Heart left ventricle (tissue), 16 donors: ENCODE data around the gene LAMC1. TPM values are rescaled to one million over a fixed set of nuclear protein-coding genes. Genes with fewer than 3 reads are reported as not detected.
A peak's percentile ranks its signal among the peaks of the same experiment; 100 is the strongest.

Source experiments
- ATAC-seq, 4 donors: fragments of 200-7000 bp; cut with Tn5 transposase; one replicate each; pipeline ENCODE4 v1.9.1; 2020 to 2022; ENCODE audit warnings: moderate library complexity in 4 of 4, mild to moderate bottlenecking in 3 of 4, moderate number of reproducible peaks in 1 of 4
- DNase-seq, 5 donors: peaks; one replicate each; pipeline ENCODE4 v3.0.0-alpha.2; 2020
- H3K27ac ChIP-seq, 12 donors: fragments of 200-600 bp; sonication (generic) in 4 of 12; one replicate each; pipeline versions ENCODE4 v1.5.0 to v1.8.0; 2016 to 2022; ENCODE audit warnings: mild to moderate bottlenecking in 2 of 12
- H3K27me3 ChIP-seq, 9 donors: fragments of 200-600 bp; sonication (generic) in 2 of 9; one replicate each; pipeline versions ENCODE4 v1.5.1 to v1.8.0; 2016 to 2022; ENCODE audit warnings: mild to moderate bottlenecking in 3 of 9
- H3K36me3 ChIP-seq, 9 donors: fragments of 200-600 bp; sonication (generic) in 2 of 9; one replicate each; pipeline versions ENCODE4 v1.5.0 to v1.8.0; 2018 to 2022; ENCODE audit warnings: mild to moderate bottlenecking in 2 of 9
- H3K4me1 ChIP-seq, 12 donors: fragments of 200-600 bp; sonication (generic) in 4 of 12; one replicate each; pipeline versions ENCODE4 v1.5.0 to v1.8.0; 2016 to 2022; ENCODE audit warnings: mild to moderate bottlenecking in 3 of 12
- H3K4me3 ChIP-seq, 12 donors: fragments of 200-600 bp; sonication (generic) in 4 of 12; one replicate each; pipeline versions ENCODE4 v1.5.0 to v1.8.0; 2017 to 2022; ENCODE audit warnings: mild to moderate bottlenecking in 9 of 12, moderate library complexity in 4 of 12
- H3K9me3 ChIP-seq, 12 donors: fragments of 200-600 bp; sonication (generic) in 4 of 12; one replicate each; pipeline versions ENCODE4 v1.5.0 to v1.8.0; 2016 to 2022; ENCODE audit warnings: mild to moderate bottlenecking in 1 of 12
- CTCF ChIP-seq, 12 donors: fragments of 200-600 bp; sonication (generic) in 4 of 12; IDR thresholded peaks; one replicate each; pipeline versions ENCODE4 v1.5.0 to v1.8.0; 2018 to 2022; ENCODE audit warnings: antibody characterized with exemption in 12 of 12, mild to moderate bottlenecking in 5 of 12
- POLR2A ChIP-seq, 2 donors: fragments of 450-650 bp; IDR thresholded peaks; one replicate each; pipeline ENCODE4 v1.6.1; 2017; ENCODE audit warnings: antibody characterized with exemption in 2 of 2, mild to moderate bottlenecking in 2 of 2, moderate library complexity in 2 of 2
- WGBS, 4 donors: extraction: QIAGEN DNeasy Blood & Tissue Kit in 2 of 4; methylation state at CpG; one replicate each; pipeline versions ENCODE4 v1.1.5 to v1.1.7; 2013 to 2018; 5-methylcytosine and 5-hydroxymethylcytosine counted together
- intact Hi-C, 10 donors: fragments of 100-400 bp; cut with DNase I; formaldehyde crosslinking; loops; one replicate each; pipeline versions ENCODE4 v1.11.1 to v1.14.2; 2022
- polyA plus RNA-seq, 2 donors: library from polyadenylated mRNA; stranded (reverse); fragments of 200-250 nt; gene quantifications; one replicate each; pipeline ENCODE4 v1.2.3, GENCODE V29; 2013
- total RNA-seq, 9 donors: library from RNA; depleted of rRNA in 2 of 9; stranded (reverse); fragments of >200 nt in 2 of 9; fragmentation: NEBNext Ultra II Directional in 3 of 9; extraction: Animal tissue kit (Norgen Biotek cat#: 25700) in 3 of 9; gene quantifications; one replicate each; pipeline versions ENCODE4 v1.1.0 to v1.2.4, GENCODE V29; 2016 to 2023
- donor health status: ischemic (EF 13 %, LVEDD 7.1; RV severe dilation, severe dysfunction).
- donor health status: healthy with polysubstance abuse.
- donor health status: DM: no; HTN: yes; CAD: no.
- donor health status: DM: no; HTN: no; CAD: no.
- donor health status: ischemic (EF 25% LVEDD 6.9; RV normal size, moderate dysfunction).
- donor health status: ischemic (EF 25% LVEDD 5.7; RV mildly dilated, moderate dysfunction).
- donor health status: healthy.
- donor health status: DM: yes; HTN: yes; CAD: no.
- donor health status: ischemic (EF 35%, LVEDD 5.7; RV mildly dilated, moderate dysfunction).
- donor health status: nonischemic (EF 11% LVEDD 7.7; RV severe dilation, severe dysfunction).
- donor health status: DM: yes; HTN: yes; CAD: no.
- donor health status: PGD.
- donor health status: ischemic (EF 29% LVEDD 5.4; RV normal size, mild dysfunction).
- donor health status: nonischemic (EF 23%, LVEDD 6.1; RV moderate dilation, normal function).

LAMC1 gene
- total and polyA plus RNA-seq, 11 donors = 22.9 to 226 (median 119) TPM

- Histone ChIP-seq H3K4me1 (peaks cover 11 to 100% (median 91%) of the 10 kb centered on the region in 12 donors), H3K4me3 (peak overlapping the region in 3 of 12 donors; percentile 12 to 22 (median 12)), H3K27ac (peak overlapping the region in 10 of 12 donors; percentile 9 to 57 (median 27)), H3K27me3 (no peaks in the 10 kb centered on the region), H3K9me3 (no peaks in the 10 kb centered on the region), H3K36me3 (no peaks in the 10 kb centered on the region)
- TF ChIP-seq CTCF (IDR thresholded peaks at IDR 0.05) = no peak
- no peak for TF ChIP-seq POLR2A (IDR thresholded peaks at IDR 0.05)
- intact Hi-C loops = loop anchor here in 2 of 10 donors (5.0 to 10.0 kb wide), 2 partner anchors 58 to 1421 kb away; no protein-coding TSS in a partner anchor
- ATAC-seq (peak in 3 of 4 donors; percentile 27 to 37 (median 35)), DNase-seq (no peak)
- 42 to 59% (median 49%) methylated on average over 7 of the region's 7 CpGs for WGBS, 4 donors
Observed at GRCh38 chr1:183043872-183044854, 20.9 kb downstream of the LAMC1 start.

GRCh38 chr1:183044893-183045649 is 21.9 kb downstream of the LAMC1 start:
- Histone ChIP-seq H3K27me3 (no peaks in the 10 kb centered on the region), H3K4me1 (peaks cover 11 to 100% (median 84%) of the 10 kb centered on the region in 12 donors), H3K9me3 (no peaks in the 10 kb centered on the region), H3K36me3 (no peaks in the 10 kb centered on the region), H3K27ac (peak overlapping the region in 7 of 12 donors; percentile 9 to 57 (median 23)), H3K4me3 (peak overlapping the region in 2 of 12 donors; percentile 12 to 22)
- TF ChIP-seq CTCF (IDR thresholded peaks at IDR 0.05) = no peak
- TF ChIP-seq POLR2A (IDR thresholded peaks at IDR 0.05) = no peak
- DNase-seq (no peak), ATAC-seq (no peak)
- intact Hi-C loops = loop anchor here in 2 of 10 donors (5.0 to 10.0 kb wide), 2 partner anchors 57 to 1420 kb away; no protein-coding TSS in a partner anchor
- 90 to 100% (median 92%) methylated on average over 2 of the region's 2 CpGs for WGBS, 4 donors

GRCh38 chr1:183048087-183049085 is 25.2 kb downstream of the LAMC1 start:
- Histone ChIP-seq H3K36me3 (no peaks in the 10 kb centered on the region), H3K4me3 (no peak overlapping the region), H3K27me3 (no peaks in the 10 kb centered on the region), H3K4me1 (peaks cover 6 to 97% (median 68%) of the 10 kb centered on the region in 12 donors), H3K27ac (no peak overlapping the region), H3K9me3 (no peaks in the 10 kb centered on the region)
- DNase-seq = no peak
- no peak for ATAC-seq
- TF ChIP-seq CTCF (IDR thresholded peaks at IDR 0.05) = no peak
- no peak for TF ChIP-seq POLR2A (IDR thresholded peaks at IDR 0.05)
- WGBS, 4 donors = 56 to 68% (median 65%) methylated on average over 7 of the region's 7 CpGs
- intact Hi-C loops = loop anchor here in 1 of 10 donors (10.0 kb wide), 1 partner anchor 1416 kb away; no protein-coding TSS in a partner anchor
